GF-D8 (cell line): Measurements from ENCODE around the gene ACADSB.

Experiments used
- DNase-seq: peaks from one replicate; lab custom pipeline; 2025; lab: John Stamatoyannopoulos, UW

The ACADSB gene

DNA sequence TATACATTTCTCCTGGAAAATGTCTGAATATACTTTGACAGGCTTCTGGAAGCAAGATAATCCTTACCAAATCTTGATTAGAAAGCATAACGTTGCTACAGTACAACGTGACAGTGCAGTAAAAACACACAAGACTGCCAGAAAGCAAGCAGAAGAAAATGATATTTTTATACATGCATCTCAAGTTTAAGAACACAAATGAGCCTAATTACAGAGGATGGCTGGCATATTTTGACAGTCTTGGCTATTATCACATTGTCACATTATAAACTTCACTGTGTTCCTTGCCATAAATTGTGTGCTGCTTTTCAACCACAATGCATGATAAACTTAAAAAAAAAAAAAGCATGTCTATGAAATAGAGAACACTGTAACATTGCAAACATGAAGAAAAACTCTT lies 4.5 kb upstream of the ACADSB start:
- DNase-seq, result no peak

GRCh38 chr10:123007558-123008354 lies 1.1 kb upstream of the ACADSB start:
- peak; percentile 41 for DNase-seq

GRCh38 chr10:123009105-123009820 lies 457 bp downstream of the ACADSB start:
- no peak for DNase-seq

GRCh38 chr10:123011987-123012386 lies 3.2 kb downstream of the ACADSB start:
- DNase-seq, result no peak

DNA sequence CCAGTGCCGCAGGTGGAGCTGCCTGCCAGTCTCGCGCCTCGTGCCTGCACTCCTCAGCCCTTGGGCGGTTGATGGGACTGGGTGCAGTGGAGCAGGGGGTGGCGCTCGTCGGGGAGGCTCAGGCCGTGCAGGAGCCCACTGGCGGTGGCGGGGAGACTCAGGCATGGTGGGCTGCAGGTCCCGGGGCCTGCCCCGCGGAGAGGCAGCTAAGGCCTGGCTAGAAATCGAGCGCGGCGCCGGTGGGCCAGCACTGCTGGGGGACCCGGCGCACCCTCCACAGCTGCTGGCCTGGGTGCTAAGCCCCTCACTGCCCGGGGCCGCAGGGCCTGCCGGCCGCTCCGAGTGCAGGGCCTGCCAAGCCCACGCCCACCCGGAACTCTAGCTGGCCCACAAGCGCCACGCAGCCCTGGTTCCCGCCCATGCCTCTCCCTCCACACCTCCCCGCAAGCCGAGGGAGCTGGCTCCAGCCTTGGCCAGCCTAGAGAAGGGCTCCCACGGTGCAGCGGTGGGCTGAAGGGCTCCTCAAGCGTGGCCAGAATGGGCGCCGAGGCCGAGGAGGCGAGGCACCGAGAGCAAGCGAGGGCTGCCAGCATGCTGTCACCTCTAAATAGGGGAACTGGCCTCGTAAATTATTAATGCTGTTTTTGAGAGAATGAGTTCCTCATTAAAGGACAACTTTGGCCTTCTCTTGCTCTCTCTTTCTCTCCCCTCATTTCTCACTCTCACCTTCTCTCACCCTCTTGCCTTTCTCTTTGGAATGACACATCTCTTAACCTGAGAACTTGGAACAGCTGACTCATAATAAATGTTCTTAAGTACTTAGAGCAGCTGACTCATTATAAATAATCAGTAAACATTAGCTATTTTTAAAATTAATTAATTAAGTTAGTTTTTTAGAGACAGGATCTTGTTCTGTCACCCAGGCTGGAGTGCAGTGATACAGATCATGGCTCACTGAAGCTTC lies 4.9 kb downstream of the ACADSB start:
- DNase-seq, result no peak

GRCh38 chr10:123014772-123015171 lies 6.0 kb downstream of the ACADSB start:
- DNase-seq, result no peak

- DNase-seq, result no peak
These were observed 7.4 kb downstream of the ACADSB start for GRCh38 chr10:123016228-123016627.

DNA sequence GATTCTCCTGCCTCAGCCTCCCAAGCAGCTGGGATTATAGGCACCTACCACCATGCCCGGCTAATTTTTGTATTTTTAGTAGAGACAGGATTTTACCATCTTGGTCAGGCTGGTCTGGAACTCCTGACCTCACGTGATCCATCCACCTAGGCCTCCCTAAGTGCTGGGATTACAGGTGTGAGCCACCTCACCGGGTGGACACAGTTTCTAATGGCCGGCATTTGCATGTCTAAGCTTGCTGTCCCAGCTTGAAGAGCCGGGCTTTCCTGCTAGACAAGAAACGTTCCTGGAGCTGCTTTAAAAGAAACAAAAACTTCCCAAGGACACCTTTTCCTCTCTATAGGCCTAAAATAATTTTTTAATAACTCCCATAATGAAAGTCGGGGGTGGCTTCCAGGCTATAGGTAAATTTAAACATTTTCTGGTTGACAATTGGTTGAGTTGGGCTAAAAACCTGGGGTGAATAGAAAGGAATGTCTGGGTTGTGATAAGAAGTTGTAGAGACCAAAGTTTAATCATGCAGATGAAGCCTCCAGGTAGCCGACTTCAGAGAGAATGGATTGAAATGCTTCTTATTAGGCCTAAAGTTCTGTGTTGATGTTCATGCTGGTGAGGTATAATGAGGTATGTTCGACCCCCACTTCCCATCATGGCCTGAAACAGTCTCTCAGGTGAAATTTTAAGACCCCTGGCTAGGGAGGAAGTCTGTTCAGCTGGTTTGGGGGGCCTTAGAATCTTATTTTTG lies 8.8 kb downstream of the ACADSB start:
- no peak for DNase-seq

- no peak for DNase-seq
These were observed 9.7 kb downstream of the ACADSB start for GRCh38 chr10:123018531-123018930.

GRCh38 chr10:123019264-123019663 lies 10.5 kb downstream of the ACADSB start:
- DNase-seq, result no peak

- DNase-seq, result no peak
These were observed 11.3 kb downstream of the ACADSB start for GRCh38 chr10:123019941-123020703.

DNA sequence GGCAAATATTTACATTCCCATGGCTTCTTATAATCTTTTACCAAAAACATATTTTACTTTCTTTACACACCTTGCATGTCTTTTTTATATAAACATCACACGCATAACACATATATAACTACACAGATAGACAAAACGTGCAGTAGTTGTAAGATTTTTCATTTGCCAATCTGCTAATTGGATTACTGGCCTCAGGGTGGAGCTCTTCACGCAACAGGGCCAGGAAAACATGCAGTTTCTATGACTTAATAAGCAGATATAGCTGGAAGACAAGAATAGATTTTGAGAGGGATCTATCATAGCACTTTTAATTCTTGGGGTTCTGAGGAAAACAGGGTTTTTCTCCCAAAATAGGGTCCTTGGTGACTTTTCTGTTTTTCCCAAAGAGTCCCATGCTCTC lies 12.7 kb downstream of the ACADSB start:
- DNase-seq, result no peak

- no peak for DNase-seq
These were observed 15.7 kb downstream of the ACADSB start for GRCh38 chr10:123024540-123024939.

GRCh38 chr10:123026302-123026701 lies 17.5 kb downstream of the ACADSB start:
- no peak for DNase-seq

DNA sequence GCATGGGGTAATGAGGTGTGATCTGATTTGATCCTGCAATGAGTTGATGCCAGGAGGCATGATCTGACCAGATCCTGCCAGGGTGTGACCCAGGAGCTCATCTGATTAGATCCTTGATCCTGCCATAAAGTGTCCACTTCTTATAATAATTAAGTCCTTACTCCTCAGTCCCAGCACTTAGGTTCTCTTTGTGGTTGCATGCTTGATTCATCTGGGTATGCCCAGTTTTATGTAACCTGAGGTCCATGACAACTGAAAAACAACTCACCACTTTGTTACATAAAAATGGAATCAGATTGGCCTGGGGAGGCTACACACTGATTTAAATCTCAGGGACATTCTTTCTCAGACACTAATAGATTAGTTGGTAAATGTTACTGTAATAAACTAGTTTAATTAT lies 19.1 kb downstream of the ACADSB start:
- DNase-seq, result no peak

DNA sequence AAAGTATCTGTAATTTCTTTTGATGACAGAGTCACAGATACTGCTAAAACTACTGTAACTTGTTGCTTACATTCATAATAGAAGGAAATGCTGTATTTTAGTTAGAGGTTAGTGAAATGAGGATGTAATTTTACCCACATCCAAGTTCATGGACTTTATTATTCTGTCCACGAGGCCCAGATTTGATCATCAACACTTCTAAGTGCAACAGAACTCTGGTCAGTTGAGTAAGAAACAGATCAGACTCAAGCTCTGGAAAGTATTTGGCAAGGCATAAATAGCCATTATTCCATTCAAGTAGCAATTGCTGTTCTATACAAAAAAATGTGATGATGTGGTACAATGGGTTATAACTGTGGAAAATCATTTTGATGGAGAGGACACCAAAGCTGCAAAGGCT lies 22.3 kb downstream of the ACADSB start:
- DNase-seq, result no peak

- no peak for DNase-seq
These were observed 25.5 kb downstream of the ACADSB start for GRCh38 chr10:123034332-123034731.

DNA sequence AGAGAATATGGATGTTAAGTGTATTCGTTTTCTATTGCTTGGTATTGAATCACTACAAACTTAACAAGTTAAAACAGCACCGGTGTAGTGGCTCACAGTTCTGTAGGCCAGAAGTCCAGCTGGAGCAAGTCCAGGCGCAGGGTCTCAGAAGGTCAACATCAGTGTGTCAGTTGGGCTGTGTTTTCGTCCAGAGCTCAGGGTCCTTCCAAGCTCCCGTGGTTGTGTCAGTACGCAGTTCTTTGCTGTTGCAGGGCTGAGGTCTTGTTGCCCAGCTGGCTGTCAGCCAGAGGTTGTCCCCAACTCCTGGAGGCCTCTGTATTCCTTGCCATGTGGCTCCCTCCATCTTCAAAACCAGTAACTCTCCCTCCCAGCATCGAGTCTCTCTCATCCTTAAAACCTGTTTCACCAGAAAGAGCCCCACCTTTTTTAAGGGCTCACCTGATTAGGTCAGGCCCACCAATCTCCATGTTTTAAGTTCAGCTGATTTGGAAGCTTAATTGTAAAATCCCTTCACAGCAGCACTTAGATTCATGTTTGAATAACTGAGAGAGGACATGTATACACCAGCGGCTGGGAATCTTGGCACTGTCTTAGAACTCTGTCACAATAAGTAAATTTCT lies 26.8 kb downstream of the ACADSB start:
- no peak for DNase-seq

DNA sequence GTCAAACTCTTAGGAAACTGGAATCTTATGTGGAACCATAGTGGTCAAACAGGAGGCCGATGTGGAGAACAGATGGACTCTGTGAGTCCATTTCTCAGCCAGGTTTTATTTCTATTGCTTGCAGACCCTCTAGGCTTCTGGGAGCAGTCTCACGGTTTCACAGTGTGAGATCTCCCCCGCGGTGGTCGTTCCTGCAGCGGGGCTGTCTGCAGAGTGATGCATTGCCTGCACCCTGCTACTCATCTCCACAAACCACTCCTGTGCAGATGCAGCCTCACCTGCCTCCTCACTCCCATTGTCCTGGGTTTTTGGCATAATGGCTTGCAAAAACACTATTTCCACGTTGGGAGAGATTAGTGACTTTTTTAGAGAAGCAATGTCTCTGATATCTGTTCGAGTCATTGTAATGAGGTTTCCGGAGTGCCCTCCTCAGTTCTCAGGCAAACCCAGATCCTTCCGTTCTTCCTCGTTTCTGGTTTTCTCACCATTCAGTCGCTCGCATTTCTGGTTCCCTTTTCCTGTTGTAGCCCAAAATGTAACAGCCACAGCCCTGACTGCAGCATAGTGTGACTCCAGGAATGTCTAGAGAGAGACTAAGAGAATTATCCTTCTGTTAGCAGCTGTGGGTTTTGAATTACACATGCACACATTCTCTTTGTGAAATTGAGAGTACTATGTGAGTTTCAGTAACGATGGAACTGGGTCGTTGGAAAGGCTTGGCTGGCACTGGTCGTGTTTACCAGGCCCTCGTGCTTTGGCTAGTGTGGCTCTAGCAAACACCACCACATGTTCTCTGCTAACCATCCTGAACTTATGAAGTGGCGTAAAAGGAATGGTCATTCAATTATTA lies 30.2 kb downstream of the ACADSB start:
- peak; percentile 55 for DNase-seq

GRCh38 chr10:123039632-123039930 lies 30.8 kb downstream of the ACADSB start:
- DNase-seq, result no peak
